HL-60 (cell line): ENCODE results near the gene MPZL3.

Source experiments
- POLR2AphosphoS5 ChIP-seq: IDR thresholded peaks from 2 replicates; pipeline ENCODE4 v1.6.1; 2012; ENCODE audit warnings: low read depth
- REST ChIP-seq: IDR thresholded peaks from 2 replicates; pipeline ENCODE4 v1.6.1; 2012; ENCODE audit warnings: low read depth; ENCODE audit not compliant: insufficient replicate concordance
- TF ChIP-seq, protein P1 (sequence below): IDR thresholded peaks from one replicate; pipeline ENCODE4 v1.5.1; 2011; ENCODE audit warnings: low read length, control low read depth, inconsistent platforms; ENCODE audit not compliant: insufficient read depth

DNA sequence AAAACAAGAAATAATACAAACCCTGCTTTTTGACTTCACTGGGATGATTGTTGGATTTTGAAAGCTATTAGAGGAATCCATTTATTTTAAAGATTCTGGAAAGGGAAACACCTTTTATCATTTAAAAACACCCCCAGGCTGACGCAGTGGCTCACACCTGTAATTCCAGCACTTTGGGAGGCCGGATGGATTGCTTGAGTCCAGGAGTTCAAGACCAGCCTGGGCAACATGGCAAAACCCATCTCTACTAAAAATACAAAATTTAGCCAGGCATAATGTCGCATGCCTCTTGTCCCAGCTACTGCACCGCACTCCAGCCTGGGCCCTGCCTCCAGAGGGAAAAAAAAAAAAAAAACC is 75.4 kb downstream of the MPZL3 start:
- TF ChIP-seq REST (no peak), POLR2AphosphoS5 (no peak)
- TF ChIP-seq, protein P1, sequence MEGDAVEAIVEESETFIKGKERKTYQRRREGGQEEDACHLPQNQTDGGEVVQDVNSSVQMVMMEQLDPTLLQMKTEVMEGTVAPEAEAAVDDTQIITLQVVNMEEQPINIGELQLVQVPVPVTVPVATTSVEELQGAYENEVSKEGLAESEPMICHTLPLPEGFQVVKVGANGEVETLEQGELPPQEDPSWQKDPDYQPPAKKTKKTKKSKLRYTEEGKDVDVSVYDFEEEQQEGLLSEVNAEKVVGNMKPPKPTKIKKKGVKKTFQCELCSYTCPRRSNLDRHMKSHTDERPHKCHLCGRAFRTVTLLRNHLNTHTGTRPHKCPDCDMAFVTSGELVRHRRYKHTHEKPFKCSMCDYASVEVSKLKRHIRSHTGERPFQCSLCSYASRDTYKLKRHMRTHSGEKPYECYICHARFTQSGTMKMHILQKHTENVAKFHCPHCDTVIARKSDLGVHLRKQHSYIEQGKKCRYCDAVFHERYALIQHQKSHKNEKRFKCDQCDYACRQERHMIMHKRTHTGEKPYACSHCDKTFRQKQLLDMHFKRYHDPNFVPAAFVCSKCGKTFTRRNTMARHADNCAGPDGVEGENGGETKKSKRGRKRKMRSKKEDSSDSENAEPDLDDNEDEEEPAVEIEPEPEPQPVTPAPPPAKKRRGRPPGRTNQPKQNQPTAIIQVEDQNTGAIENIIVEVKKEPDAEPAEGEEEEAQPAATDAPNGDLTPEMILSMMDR: no peak
